Endodermal cell (in vitro differentiated cells): Measurements from ENCODE around the gene SLC2A5. TPM values are rescaled to one million over a fixed set of nuclear protein-coding genes. Genes with fewer than 3 reads are reported as not detected.

ENCODE experiments used
- DNase-seq: peaks from one replicate; pipeline ENCODE4 v3.0.0-alpha.2; 2017
- H3K27ac ChIP-seq: 2 replicates; pipeline ENCODE4 v1.5.1; 2013; ENCODE audit warnings: mild to moderate bottlenecking, low read depth, low read length, moderate library complexity
- H3K27me3 ChIP-seq: 2 replicates; pipeline ENCODE4 v1.6.1; 2013; ENCODE audit warnings: mild to moderate bottlenecking, low read length, moderate library complexity; ENCODE audit not compliant: insufficient read depth, control insufficient read depth, poor library complexity, severe bottlenecking
- H3K36me3 ChIP-seq: 2 replicates; pipeline ENCODE4 v1.7.0; 2013; ENCODE audit warnings: mild to moderate bottlenecking, low read length, moderate library complexity; ENCODE audit not compliant: control insufficient read depth, insufficient read depth
- H3K4me1 ChIP-seq: one replicate; pipeline ENCODE4 v1.7.0; 2013; ENCODE audit warnings: low read length; ENCODE audit not compliant: control insufficient read depth, insufficient read depth
- H3K4me3 ChIP-seq: 2 replicates; pipeline ENCODE4 v1.5.1; 2013; ENCODE audit warnings: mild to moderate bottlenecking, low read length, moderate library complexity
- H3K9ac ChIP-seq: 2 replicates; pipeline ENCODE4 v1.6.1; 2013; ENCODE audit warnings: mild to moderate bottlenecking, low read length, moderate library complexity; ENCODE audit not compliant: poor library complexity, severe bottlenecking; ENCODE audit errors: extremely low read depth
- H3K9me3 ChIP-seq: 2 replicates; pipeline ENCODE4 v1.6.1; 2013; ENCODE audit warnings: mild to moderate bottlenecking, low read length, moderate library complexity; ENCODE audit not compliant: control insufficient read depth
- H3K27ac Mint-ChIP-seq: 2 replicates; pipeline ENCODE4 v1.8.0; 2020; ENCODE audit warnings: mixed read lengths
- H3K27me3 Mint-ChIP-seq: 2 replicates; pipeline ENCODE4 v1.8.0; 2021; ENCODE audit warnings: mild to moderate bottlenecking, mixed read lengths; ENCODE audit not compliant: insufficient read depth
- H3K36me3 Mint-ChIP-seq: 2 replicates; pipeline ENCODE4 v1.8.0; 2020; ENCODE audit warnings: low read depth, mixed read lengths
- H3K4me1 Mint-ChIP-seq: 2 replicates; pipeline ENCODE4 v1.8.0; 2020; ENCODE audit warnings: mixed read lengths
- H3K4me3 Mint-ChIP-seq: 2 replicates; pipeline ENCODE4 v1.8.0; 2020; ENCODE audit warnings: mild to moderate bottlenecking, moderate library complexity, mixed read lengths
- H3K9me3 Mint-ChIP-seq: 2 replicates; pipeline ENCODE4 v1.8.0; 2020; ENCODE audit warnings: mild to moderate bottlenecking, mixed read lengths
- WGBS, 2 experiments: methylation state at CpG; one replicate each; pipeline versions ENCODE4 v1.1.5 to v1.1.7; 2013; ENCODE audit warnings: missing lambda C conversion rate in 2 of 2, mixed read lengths in 1 of 2; ENCODE audit not compliant: insufficient coverage in 1 of 2, insufficient read length in 1 of 2; 5-methylcytosine and 5-hydroxymethylcytosine counted together
- total RNA-seq, 2 donors: library from RNA; stranded (reverse); fragmentation: NEBNext Ultra II Directional in 1 of 2; extraction: Animal tissue kit (Norgen Biotek cat#: 25700) in 1 of 2; gene quantifications; 2 replicates in 1 of 2; 3 replicates in 1 of 2; pipeline ENCODE4 v1.2.1, GENCODE V29; 2021
- TF ChIP-seq, protein P1 (sequence below): fragments of 200-600 bp; sonication (generic); conservative IDR thresholded peaks from 2 replicates; pipeline ENCODE4 v1.5.0; 2021; ENCODE audit warnings: antibody characterized with exemption, mild to moderate bottlenecking

SLC2A5 gene
- total RNA-seq, 2 donors from 2014 or later, result not detected

- WGBS, 2 experiments, result 70% methylated on average over 4 of the region's 4 CpGs; no CpG with 5 or more reads in 1 of the 2 experiments
These were observed 9.3 kb downstream of the SLC2A5 start for GRCh38 chr1:9059891-9060744.

DNA sequence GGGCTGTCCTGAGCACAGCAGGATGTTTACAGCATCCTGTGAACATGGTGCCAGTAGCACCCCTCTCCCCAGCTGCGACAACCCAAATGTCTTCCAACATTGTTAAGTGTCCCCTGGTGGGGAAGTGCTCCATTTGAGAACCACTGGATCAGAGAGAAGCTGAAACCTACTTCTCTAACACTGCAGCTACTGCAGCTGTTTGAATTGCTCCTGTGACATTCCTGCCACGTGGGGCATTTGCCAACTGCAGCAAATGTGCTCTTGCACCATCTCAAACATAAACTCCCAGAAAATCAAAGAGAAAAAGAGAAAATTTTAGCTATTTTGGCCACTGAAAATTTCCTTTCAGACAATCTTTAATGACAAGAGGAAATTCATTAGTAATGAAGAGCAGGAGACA lies 11.0 kb downstream of the SLC2A5 start:
- Mint-ChIP-seq H3K27ac (no peak overlapping the region), H3K4me3 (no peak overlapping the region), H3K27me3 (no peaks in the 10 kb centered on the region), H3K9me3 (no peaks in the 10 kb centered on the region), H3K4me1 (no peaks in the 10 kb centered on the region), H3K36me3 (no peaks in the 10 kb centered on the region)
- TF ChIP-seq, protein P1, sequence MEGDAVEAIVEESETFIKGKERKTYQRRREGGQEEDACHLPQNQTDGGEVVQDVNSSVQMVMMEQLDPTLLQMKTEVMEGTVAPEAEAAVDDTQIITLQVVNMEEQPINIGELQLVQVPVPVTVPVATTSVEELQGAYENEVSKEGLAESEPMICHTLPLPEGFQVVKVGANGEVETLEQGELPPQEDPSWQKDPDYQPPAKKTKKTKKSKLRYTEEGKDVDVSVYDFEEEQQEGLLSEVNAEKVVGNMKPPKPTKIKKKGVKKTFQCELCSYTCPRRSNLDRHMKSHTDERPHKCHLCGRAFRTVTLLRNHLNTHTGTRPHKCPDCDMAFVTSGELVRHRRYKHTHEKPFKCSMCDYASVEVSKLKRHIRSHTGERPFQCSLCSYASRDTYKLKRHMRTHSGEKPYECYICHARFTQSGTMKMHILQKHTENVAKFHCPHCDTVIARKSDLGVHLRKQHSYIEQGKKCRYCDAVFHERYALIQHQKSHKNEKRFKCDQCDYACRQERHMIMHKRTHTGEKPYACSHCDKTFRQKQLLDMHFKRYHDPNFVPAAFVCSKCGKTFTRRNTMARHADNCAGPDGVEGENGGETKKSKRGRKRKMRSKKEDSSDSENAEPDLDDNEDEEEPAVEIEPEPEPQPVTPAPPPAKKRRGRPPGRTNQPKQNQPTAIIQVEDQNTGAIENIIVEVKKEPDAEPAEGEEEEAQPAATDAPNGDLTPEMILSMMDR, result peak; percentile 63
- no peak overlapping the region for H3K27ac ChIP-seq
- H3K36me3 ChIP-seq, result no peaks in the 10 kb centered on the region
- H3K9me3 ChIP-seq, result no peaks in the 10 kb centered on the region
- H3K4me1 ChIP-seq, result no peaks in the 10 kb centered on the region
- no peak overlapping the region for H3K9ac ChIP-seq
- 67 to 100% methylated on average over 1 to 2 of the region's 2 CpGs for WGBS, 2 experiments
- H3K4me3 ChIP-seq, result no peak overlapping the region
- DNase-seq, result no peak
- no peaks in the 10 kb centered on the region for H3K27me3 ChIP-seq

More at GRCh38 chr1:9059891-9060744, 9.3 kb downstream of the SLC2A5 start:
- no peaks in the 10 kb centered on the region for H3K36me3 ChIP-seq
- DNase-seq, result no peak
- Mint-ChIP-seq H3K4me1 (no peaks in the 10 kb centered on the region), H3K27ac (no peak overlapping the region), H3K36me3 (no peaks in the 10 kb centered on the region), H3K4me3 (no peak overlapping the region), H3K27me3 (no peaks in the 10 kb centered on the region), H3K9me3 (no peaks in the 10 kb centered on the region)
- no peaks in the 10 kb centered on the region for H3K27me3 ChIP-seq
- no peak overlapping the region for H3K9ac ChIP-seq
- TF ChIP-seq, protein P1, result no peak
- no peak overlapping the region for H3K4me3 ChIP-seq
- H3K9me3 ChIP-seq, result no peaks in the 10 kb centered on the region
- H3K27ac ChIP-seq, result no peak overlapping the region
- no peaks in the 10 kb centered on the region for H3K4me1 ChIP-seq

DNA sequence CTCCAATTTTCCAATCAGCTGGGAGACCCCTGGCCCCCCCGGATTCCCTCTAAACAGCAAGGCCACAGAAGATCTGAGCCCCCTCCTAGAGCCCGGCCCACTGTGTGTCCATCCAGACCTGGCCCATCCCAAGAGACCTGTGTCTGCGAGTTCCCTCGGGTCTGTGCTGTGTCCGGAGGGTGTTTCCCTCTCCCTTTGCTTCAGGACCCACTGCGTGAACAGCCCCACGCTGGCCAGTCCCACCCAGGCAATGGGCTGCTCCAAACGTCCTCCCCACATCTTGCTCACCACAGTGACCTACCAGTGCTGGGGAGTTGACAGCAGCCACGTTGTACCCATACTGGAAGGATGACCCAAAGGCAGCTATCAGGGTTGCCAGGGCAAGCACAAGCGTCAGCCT lies 11.6 kb downstream of the SLC2A5 start:
- H3K36me3 Mint-ChIP-seq, result no peaks in the 10 kb centered on the region
- WGBS, 2 experiments, result 87 to 92% methylated on average over 6 to 10 of the region's 10 CpGs
- TF ChIP-seq, protein P1, result no peak
- H3K9me3 Mint-ChIP-seq, result no peaks in the 10 kb centered on the region
- no peaks in the 10 kb centered on the region for H3K9me3 ChIP-seq
- no peaks in the 10 kb centered on the region for H3K36me3 ChIP-seq
- H3K27ac Mint-ChIP-seq, result no peak overlapping the region
- H3K4me1 ChIP-seq, result no peaks in the 10 kb centered on the region
- no peaks in the 10 kb centered on the region for H3K27me3 ChIP-seq
- H3K4me3 ChIP-seq, result no peak overlapping the region
- DNase-seq, result no peak
- no peak overlapping the region for H3K4me3 Mint-ChIP-seq
- H3K9ac ChIP-seq, result no peak overlapping the region
- no peaks in the 10 kb centered on the region for H3K4me1 Mint-ChIP-seq
- H3K27me3 Mint-ChIP-seq, result no peaks in the 10 kb centered on the region
- no peak overlapping the region for H3K27ac ChIP-seq
